ENCODE data around the gene TBX21. TPM values are rescaled to one million over a fixed set of nuclear protein-coding genes. Genes with fewer than 3 reads are reported as not detected.

TBX21 gene
- total RNA-seq, 2 donors from 2014 or later: 0.34 to 0.80 TPM

- ATAC-seq (peak; percentile 78 to 91), DNase-seq (peak; percentile 64)
- intact Hi-C loops (cut with DNase I): no loop called here
Measured at GRCh38 chr17:47708864-47709541, 24.0 kb upstream of the TBX21 start.

GRCh38 chr17:47709594-47709993 lies 23.4 kb upstream of the TBX21 start:
- ATAC-seq (no peak), DNase-seq (no peak)
- intact Hi-C loops (cut with DNase I): no loop called here

GRCh38 chr17:47711366-47712099 lies 21.5 kb upstream of the TBX21 start:
- no peak for ATAC-seq
- DNase-seq: no peak
- intact Hi-C loops (cut with DNase I): no loop called here

DNA sequence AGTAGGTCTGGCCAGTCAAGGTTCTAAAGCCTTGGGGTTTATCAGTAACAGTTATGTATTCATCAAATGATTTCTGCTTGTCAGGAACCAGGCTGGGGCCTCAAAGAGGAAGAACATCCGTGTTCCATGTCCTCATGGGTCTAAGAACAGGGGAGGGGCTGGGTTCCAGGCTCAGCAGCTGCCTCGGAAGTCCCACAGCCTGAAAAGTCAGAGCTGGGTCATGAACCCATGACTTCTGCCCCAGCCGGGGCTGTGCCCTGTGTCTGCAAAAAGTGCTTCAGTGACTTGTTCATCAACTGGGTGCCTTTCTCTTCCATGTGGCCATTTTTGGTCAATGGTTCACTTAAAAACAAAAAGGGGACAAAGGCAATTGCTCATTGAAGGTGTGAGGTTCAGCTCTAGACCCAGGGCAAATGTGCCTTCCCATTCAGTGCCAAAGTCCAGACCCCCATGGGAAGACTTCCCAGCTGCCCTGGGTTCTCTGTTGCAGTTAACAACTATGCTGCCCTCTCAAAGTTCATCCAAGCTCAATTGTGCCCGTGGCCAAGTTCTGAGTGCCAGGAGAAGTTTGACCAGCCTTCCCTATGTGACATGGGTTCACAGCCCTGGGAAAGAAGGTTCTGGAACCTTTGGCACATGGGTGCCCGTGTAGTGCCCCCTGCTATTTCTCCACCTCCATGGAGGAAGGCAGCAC lies 20.6 kb upstream of the TBX21 start:
- ATAC-seq: no peak
- intact Hi-C loops (cut with DNase I): no loop called here
- DNase-seq: no peak

DNA sequence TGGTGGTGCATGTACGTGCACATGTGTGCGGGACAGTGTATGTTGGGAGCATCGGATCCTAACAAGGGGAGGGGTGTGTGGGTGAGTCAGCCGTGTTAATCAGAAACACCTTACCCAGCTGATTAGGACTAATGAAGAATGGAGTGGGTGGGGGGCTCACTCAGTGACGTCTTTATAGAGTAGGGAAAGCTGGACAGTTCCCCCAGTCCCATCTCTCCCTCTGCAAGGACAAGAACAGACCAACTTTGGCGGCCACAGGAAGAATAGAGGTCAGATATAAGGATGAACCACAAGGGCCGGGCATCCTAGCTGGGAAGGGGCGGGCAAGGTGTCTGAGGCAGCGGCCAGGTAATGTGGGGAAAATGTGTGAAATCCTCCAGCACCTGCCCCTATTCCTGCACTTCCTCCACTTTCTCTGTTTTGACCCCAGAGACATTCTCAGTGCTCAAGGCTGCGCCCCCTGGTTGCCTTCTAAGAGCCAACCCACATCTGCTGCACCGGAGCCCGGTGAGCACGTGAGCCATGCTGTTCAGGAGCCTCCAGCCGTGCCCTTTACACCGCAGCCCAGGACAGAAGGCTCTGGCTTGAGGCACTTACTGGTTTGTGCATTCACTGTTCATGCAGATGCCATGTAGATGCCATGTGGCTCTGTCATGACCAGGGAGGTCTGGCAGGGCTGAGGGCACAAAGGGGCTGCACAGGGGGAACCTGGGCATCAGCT lies 18.9 kb upstream of the TBX21 start:
- ATAC-seq: no peak
- no peak for DNase-seq
- intact Hi-C loops (cut with DNase I): no loop called here

DNA sequence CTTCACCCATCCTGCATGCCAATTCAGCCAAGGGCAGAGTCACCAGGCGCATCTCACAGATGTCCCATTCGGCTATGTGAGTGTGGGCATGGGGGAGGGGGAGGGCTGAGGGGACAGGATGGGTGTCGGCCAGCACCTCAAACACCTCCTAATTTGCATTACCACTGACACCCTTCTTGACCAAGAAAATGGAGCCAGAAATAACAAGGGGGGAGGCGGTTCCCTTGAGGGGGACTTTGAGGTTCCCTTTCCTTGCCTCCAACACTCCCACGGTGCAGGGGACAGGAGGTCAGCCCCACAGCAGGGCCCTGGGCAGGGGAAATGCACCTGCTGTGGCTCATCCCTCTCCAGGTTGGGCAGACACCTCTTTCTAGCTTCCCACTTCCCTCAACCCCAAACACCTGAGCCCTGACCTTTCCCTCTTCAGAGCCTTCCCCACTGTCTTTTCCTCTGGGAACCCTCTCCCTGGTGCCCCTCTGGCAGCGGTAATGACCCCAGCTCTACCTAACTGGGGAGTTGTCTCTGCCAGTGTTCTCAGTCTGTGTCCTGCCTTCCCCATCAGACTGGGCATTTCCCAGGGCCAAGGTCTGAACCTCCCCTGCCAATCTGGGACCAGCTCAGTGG lies 18.2 kb upstream of the TBX21 start:
- ATAC-seq: no peak
- DNase-seq: no peak
- intact Hi-C loops (cut with DNase I): no loop called here

DNA sequence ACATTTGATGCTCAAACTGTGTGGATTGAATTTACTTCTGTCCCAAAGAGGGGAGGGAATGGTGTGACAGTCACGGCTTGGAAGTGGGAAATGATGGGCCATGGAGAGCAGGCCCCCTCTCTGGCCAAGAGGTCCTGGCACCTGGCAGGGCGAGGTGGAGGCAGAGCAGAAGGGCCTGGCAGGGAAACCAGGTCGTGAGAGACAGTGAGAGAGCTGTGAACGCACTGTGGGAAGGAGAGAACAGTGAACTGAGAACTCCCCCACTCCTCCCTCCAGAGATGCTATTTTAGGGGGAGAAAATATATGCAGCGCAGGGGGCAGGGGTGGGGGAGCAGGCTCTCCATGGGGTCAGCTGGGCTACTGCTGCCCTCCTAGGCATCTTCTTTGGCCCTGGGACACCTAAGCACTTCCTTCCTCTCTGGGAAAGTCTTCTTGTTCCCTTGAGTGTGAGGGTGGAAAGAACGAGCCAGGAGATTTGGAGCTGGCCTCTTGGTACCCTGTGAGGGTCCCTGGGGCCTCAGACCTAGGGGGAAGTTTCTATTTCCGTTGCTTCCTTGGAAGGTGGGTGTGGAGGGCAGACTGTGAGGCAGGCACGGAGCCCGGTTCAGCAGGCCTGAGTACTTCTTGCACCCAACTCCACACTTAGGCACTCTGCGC lies 17.2 kb upstream of the TBX21 start:
- intact Hi-C loops (cut with DNase I): no loop called here
- no peak for ATAC-seq
- DNase-seq: no peak

DNA sequence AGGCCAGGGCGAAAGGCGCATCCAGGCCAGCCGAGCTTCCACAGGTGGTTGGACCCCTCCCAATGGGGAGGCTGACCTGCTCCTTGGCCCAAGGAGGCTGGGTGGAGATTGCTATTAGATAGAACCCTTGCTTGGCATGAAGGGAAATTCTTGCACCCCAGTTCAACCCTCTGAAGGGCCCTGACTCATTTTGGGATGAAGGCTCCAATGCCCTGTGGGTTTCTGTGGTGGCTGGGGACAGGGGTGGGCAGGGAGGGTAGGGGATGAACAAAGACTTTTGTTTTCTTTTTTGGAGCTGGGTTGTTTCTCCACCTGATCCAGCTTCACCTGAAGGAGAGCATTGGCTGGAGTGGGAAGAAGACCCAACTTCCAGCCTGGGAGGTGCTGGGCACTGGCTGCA lies 16.7 kb upstream of the TBX21 start:
- intact Hi-C loops (cut with DNase I): no loop called here
- ATAC-seq (no peak), DNase-seq (no peak)

GRCh38 chr17:47717261-47717697 lies 15.8 kb upstream of the TBX21 start:
- ATAC-seq: peak; percentile 11 to 23

GRCh38 chr17:47717979-47718621 lies 14.9 kb upstream of the TBX21 start:
- ATAC-seq: no peak
- DNase-seq: no peak
- intact Hi-C loops (cut with DNase I): no loop called here

More at GRCh38 chr17:47717261-47717697, 15.8 kb upstream of the TBX21 start:
- no peak for DNase-seq
- intact Hi-C loops (cut with DNase I): no loop called here

- DNase-seq: no peak
- no peak for ATAC-seq
- intact Hi-C loops (cut with DNase I): no loop called here
Measured at GRCh38 chr17:47718634-47719405, 14.2 kb upstream of the TBX21 start.

DNA sequence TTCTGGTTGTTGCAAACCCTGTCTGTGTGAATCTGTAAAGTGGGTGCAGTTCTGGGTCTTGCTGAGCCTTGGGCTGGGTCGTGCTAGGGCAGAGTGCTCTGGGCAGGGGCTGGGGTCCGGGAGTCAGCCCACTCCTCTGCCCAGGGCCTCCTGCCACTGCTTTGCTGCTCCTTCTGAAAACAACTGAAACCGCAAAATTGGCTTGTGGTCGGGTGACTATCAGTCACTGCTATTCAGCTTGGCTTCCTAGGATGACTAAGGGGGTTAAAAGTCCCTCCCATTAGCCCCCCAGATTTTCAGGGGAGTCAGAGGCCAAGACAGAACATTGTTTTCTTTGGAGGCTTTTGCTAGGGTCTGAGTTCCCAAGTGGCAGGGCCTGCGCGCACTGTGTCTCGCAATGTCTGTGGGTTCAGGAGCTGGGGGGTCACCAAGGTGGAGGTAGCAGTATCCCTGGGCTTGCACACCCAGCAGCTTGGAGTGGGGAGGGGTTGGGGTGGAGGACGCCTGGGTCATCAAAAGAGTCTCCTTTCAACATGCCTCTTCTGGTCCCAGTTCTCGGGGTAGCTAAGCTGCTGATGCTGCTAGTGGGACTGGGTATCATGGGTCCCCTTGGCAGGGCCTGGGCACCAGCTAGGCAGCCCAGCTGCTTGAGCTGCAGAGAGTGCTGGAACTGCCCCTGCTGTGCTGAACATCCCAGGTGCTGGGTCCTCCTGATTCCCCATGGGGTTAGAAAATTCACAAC lies 13.5 kb upstream of the TBX21 start:
- DNase-seq (no peak), ATAC-seq (no peak)
- intact Hi-C loops (cut with DNase I): no loop called here

DNA sequence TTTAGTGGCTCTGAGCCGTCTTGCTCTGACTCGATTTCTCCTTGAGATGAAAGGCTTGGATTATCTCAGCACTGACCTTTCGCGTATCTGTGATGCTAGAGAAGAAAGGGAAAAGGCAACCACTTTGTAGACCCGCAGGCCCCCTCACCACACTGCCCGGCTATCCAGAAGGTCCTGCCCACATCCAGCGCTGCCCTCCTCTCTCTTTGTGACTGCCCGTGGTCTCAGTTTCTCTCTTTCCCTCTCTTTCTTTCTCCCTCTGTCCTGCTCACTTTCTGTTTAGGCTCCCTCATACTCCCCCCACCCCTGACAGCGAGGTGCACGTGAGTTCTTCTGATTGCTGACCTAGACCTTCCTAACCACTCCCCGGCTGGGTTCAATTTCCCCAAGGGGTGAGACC lies 12.8 kb upstream of the TBX21 start:
- ATAC-seq: no peak
- no peak for DNase-seq
- intact Hi-C loops (cut with DNase I): no loop called here

DNA sequence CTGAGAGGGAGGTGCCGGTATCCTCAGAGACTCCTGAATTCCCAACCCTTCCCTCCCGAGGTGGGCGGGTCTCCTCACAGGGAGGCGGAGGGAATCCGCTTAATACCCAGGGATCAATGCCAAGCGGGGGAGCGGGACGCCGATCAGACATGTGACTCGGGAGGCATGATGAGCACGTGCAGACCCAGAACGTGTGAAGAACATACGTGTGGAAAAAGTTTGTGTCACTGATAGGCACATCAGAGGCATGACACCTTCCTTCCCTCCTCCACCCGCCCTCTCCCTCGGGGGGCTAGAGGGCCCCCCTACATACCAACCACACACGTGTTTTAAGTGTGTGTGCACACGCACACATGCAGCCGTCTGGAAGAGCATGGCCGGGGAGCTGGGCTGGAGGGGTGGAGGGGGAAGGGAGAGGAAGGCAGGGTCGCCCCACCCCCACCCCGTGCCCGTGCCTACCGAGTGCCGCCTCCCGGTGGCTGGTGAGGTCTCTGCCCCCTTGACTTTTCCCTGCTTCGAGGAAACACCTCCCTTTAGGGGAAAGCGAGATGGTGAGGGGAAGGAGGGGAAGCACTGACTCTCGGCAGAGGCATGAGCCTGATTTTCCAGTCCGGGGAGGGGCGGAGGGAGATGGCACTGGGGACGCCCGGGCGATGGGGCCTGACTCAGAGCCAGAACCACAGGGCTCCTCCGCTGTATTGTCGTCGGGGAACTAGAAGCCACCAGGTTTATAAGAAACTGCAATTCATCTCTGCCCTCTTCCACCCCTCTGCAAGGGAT lies 12.1 kb upstream of the TBX21 start:
- DNase-seq (no peak), ATAC-seq (peak in 1 of 2 donors; percentile 48)
- intact Hi-C loops (cut with DNase I): no loop called here

DNA sequence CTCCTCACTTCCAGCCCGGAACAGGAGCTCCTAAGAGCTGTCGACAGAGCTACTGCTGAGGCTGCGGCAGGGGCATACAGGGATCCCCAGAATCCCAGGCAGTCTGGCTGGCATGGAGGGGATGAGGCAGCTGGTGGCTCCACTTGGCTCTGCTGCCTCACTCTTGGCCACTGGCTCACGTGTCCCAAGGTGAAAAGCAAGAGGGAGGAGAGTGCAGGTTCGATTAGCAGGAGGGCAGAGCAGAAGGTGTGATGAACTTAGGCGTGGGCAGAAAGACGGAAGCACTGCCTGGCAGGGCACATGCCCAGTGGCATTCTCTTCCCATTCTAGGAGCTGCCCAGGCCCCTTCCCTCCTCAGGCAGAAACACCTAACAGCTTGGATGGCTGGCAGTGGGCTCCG lies 11.3 kb upstream of the TBX21 start:
- no peak for ATAC-seq
- intact Hi-C loops (cut with DNase I): no loop called here

DNA sequence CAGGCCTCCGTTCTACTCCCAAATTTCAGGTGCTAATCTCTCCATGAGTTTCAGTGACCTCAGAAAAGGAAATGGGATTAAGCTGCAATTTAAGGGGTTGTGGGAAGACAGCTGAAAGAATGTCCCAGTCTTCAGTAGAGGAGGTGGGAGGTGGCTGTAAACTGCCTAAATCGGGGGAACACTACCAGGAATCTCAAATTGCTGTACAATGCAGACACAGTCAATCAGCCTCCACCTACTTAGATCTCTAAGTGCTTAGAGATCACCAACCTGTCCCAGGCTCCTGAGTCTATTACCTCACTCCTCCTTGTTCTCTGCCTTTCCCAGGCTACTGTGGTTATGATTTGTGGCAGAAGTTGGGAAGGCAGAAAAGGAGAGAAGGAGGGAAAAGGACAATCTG lies 8.3 kb upstream of the TBX21 start:
- intact Hi-C loops (cut with DNase I): no loop called here
- DNase-seq (no peak), ATAC-seq (no peak)

More for the DNA sequence above, 11.3 kb upstream of the TBX21 start:
- no peak for DNase-seq
